Measurements from ENCODE around the gene CRELD1. TPM values are rescaled to one million over a fixed set of nuclear protein-coding genes. Genes with fewer than 3 reads are reported as not detected.

The CRELD1 gene
- total and polyA plus RNA-seq, 2 experiments from 2014 or later = 43.9 to 82.9 TPM

GRCh38 chr3:9906480-9906879 is 27.2 kb upstream of the CRELD1 start:
- TF ChIP-seq EZH2 (IDR thresholded peaks at IDR 0.05; ENCODE audit: borderline replicate concordance) (no peak), EZH2phosphoT487 (IDR thresholded peaks at IDR 0.05; ENCODE audit: low read depth, severe bottlenecking, unreplicated experiment) (no peak), CTCF (IDR thresholded peaks at IDR 0.05; ENCODE audit: poor library complexity) (no peak)
- no peaks in the 10 kb centered on the region for H4K20me1 ChIP-seq (ENCODE audit: insufficient read depth, poor library complexity, severe bottlenecking)
- no peaks in the 10 kb centered on the region for H3K36me3 ChIP-seq (replicated peaks; ENCODE audit: insufficient read depth, low read depth)
- H3K9me2 ChIP-seq (replicated peaks; ENCODE audit: insufficient read depth) = no peaks in the 10 kb centered on the region
- H3K9me3 ChIP-seq (ENCODE audit: low read depth) = no peaks in the 10 kb centered on the region
- no peak overlapping the region for H3K27ac ChIP-seq
- H3K27me3 ChIP-seq = no peaks in the 10 kb centered on the region
- peaks cover 29% of the 10 kb centered on the region for H3K4me1 ChIP-seq (ENCODE audit: insufficient read depth)
- WGBS (ENCODE audit: low lambda C conversion rate, missing lambda C conversion rate) = 87% methylated on average over 5 of the region's 5 CpGs
- no peak overlapping the region for H3K4me2 ChIP-seq
- H3K4me3 ChIP-seq = no peak overlapping the region
- no peak for DNase-seq (ENCODE audit: low spot score)
- peaks cover 12% of the 10 kb centered on the region for H3K79me2 ChIP-seq
- H2AFZ ChIP-seq = no peak overlapping the region

DNA sequence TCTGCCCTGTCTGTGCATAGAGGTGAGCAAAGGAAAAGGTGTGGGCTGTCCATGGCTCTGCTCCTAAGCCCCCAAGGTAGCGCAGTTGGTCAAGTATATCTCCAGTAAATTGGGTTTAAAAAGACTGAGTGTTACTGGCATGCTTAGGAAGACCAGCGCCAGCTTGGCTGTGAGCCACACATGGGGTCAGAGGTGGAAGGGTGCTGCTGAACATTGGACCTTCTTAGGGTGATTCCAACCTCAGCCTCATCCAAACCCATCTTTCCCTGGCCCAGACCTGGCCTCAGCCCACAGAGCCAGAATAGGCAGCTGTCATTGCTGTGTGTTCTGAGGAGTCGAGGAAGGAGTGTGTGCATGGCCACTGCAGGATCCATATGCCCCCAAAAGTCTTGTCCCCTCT is 25.3 kb upstream of the CRELD1 start:
- H3K9me3 ChIP-seq (ENCODE audit: low read depth) = no peaks in the 10 kb centered on the region
- H3K36me3 ChIP-seq (replicated peaks; ENCODE audit: insufficient read depth, low read depth) = no peaks in the 10 kb centered on the region
- WGBS (ENCODE audit: low lambda C conversion rate, missing lambda C conversion rate) = 96% methylated on average over 3 of the region's 3 CpGs
- TF ChIP-seq CTCF (IDR thresholded peaks at IDR 0.05; ENCODE audit: poor library complexity) = no peak
- no peak for TF ChIP-seq EZH2phosphoT487 (IDR thresholded peaks at IDR 0.05; ENCODE audit: low read depth, severe bottlenecking, unreplicated experiment)
- no peak for TF ChIP-seq EZH2 (IDR thresholded peaks at IDR 0.05; ENCODE audit: borderline replicate concordance)
- no peak for DNase-seq (ENCODE audit: low spot score)
- H3K9me2 ChIP-seq (replicated peaks; ENCODE audit: insufficient read depth) = no peaks in the 10 kb centered on the region
- no peaks in the 10 kb centered on the region for H4K20me1 ChIP-seq (ENCODE audit: insufficient read depth, poor library complexity, severe bottlenecking)
- peaks cover 12% of the 10 kb centered on the region for H3K79me2 ChIP-seq
- H3K4me1 ChIP-seq (ENCODE audit: insufficient read depth) = peaks cover 17% of the 10 kb centered on the region
- no peak overlapping the region for H2AFZ ChIP-seq
- no peak overlapping the region for H3K4me2 ChIP-seq
- no peaks in the 10 kb centered on the region for H3K27me3 ChIP-seq
- H3K4me3 ChIP-seq = no peak overlapping the region
- H3K27ac ChIP-seq = no peak overlapping the region

GRCh38 chr3:9909221-9910013 is 24.2 kb upstream of the CRELD1 start:
- H3K79me2 ChIP-seq = peaks cover 3% of the 10 kb centered on the region
- H3K36me3 ChIP-seq (replicated peaks; ENCODE audit: insufficient read depth, low read depth) = no peaks in the 10 kb centered on the region
- no peak for DNase-seq (ENCODE audit: low spot score)
- H3K27me3 ChIP-seq = no peaks in the 10 kb centered on the region
- H3K27ac ChIP-seq = no peak overlapping the region
- no peaks in the 10 kb centered on the region for H3K9me2 ChIP-seq (replicated peaks; ENCODE audit: insufficient read depth)
- no peak overlapping the region for H3K4me3 ChIP-seq
- H3K4me2 ChIP-seq = no peak overlapping the region
- no peak overlapping the region for H2AFZ ChIP-seq
- H3K9me3 ChIP-seq (ENCODE audit: low read depth) = no peaks in the 10 kb centered on the region
- H3K4me1 ChIP-seq (ENCODE audit: insufficient read depth) = peaks cover 18% of the 10 kb centered on the region
- H4K20me1 ChIP-seq (ENCODE audit: insufficient read depth, poor library complexity, severe bottlenecking) = no peaks in the 10 kb centered on the region
- TF ChIP-seq EZH2phosphoT487 (IDR thresholded peaks at IDR 0.05; ENCODE audit: low read depth, severe bottlenecking, unreplicated experiment) (no peak), EZH2 (IDR thresholded peaks at IDR 0.05; ENCODE audit: borderline replicate concordance) (no peak), CTCF (IDR thresholded peaks at IDR 0.05; ENCODE audit: poor library complexity) (no peak)
- 93% methylated on average over 7 of the region's 7 CpGs for WGBS (ENCODE audit: low lambda C conversion rate, missing lambda C conversion rate)

All from hepatocyte (in vitro differentiated cells).